ENCODE measurements around the gene ABCC9.

ABCC9 gene

DNA sequence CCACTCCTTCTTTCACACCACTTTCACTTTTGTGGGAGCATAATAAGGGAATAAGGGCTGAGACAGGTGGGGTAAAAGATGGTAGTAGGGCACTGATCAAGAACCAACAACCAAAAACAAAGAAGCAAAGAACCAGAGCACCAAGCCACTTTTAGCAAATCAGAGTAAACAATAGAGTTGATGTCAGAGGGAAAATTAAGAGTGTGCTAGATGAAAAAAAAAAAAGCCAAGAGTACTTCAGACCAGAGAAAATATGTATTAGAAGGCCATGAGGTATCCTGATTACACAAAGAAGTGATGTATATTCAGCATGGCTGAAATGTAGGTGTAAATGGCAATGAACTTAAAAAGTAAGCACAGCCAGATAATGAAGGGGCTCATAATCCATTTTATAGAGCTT, 75.4 kb downstream of the ABCC9 start:
- Mint-ChIP-seq H3K4me3 (no peak overlapping the region), H3K27ac (no peak overlapping the region), H3K27me3 (ENCODE audit: low read depth) (no peaks in the 10 kb centered on the region), H3K9me3 (peaks cover 9% of the 10 kb centered on the region), H3K4me1 (peaks cover 8% of the 10 kb centered on the region), H3K36me3 (ENCODE audit: low read depth) (peaks cover 10% of the 10 kb centered on the region)
- TF ChIP-seq, protein P1, sequence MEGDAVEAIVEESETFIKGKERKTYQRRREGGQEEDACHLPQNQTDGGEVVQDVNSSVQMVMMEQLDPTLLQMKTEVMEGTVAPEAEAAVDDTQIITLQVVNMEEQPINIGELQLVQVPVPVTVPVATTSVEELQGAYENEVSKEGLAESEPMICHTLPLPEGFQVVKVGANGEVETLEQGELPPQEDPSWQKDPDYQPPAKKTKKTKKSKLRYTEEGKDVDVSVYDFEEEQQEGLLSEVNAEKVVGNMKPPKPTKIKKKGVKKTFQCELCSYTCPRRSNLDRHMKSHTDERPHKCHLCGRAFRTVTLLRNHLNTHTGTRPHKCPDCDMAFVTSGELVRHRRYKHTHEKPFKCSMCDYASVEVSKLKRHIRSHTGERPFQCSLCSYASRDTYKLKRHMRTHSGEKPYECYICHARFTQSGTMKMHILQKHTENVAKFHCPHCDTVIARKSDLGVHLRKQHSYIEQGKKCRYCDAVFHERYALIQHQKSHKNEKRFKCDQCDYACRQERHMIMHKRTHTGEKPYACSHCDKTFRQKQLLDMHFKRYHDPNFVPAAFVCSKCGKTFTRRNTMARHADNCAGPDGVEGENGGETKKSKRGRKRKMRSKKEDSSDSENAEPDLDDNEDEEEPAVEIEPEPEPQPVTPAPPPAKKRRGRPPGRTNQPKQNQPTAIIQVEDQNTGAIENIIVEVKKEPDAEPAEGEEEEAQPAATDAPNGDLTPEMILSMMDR (IDR thresholded peaks at IDR 0.05; ENCODE audit: unreplicated experiment in 3 of 3) = no peak

DNA sequence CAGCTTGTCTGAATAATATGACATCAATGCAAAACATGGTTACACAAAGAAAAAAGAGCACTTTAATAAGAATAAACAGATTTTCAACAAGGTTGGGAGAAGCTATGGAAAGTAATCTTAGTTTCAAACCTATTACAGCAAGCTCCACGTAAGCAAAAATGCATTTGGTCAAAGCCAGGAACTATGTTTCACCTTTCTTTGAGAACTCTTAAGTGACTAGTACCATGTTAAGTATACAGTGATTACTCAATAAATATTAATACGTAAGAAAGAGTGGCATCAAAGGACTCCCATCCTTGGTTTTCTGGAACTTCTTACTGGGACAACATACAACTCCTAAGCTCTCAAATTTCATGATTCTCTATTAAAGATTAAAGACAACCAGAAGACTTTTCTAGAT, 80.7 kb downstream of the ABCC9 start:
- Mint-ChIP-seq H3K4me1 (no peaks in the 10 kb centered on the region), H3K27ac (no peak overlapping the region), H3K27me3 (ENCODE audit: low read depth) (no peaks in the 10 kb centered on the region), H3K36me3 (ENCODE audit: low read depth) (no peaks in the 10 kb centered on the region), H3K4me3 (no peak overlapping the region), H3K9me3 (no peaks in the 10 kb centered on the region)
- TF ChIP-seq, protein P1 (IDR thresholded peaks at IDR 0.05; ENCODE audit: unreplicated experiment in 3 of 3) = no peak

DNA sequence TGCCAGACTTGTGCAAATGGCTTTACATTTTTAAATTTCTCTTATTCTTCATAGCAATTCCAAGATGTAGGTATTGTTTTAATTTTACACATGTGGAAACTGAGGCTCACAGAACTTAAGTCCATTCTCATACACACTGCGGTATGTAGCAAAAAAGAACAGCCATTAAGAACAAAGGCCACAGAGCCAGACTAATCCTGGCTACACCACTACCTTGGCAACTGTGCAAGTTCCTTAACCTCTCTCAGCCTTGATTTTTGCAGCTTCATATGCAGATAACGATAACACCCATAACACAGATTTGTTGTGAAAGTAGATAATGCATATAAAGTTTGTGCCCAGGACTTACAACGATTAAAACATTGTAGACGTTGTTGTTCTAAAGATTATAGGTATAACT, 81.1 kb downstream of the ABCC9 start:
- H3K4me1 Mint-ChIP-seq = no peaks in the 10 kb centered on the region
- no peaks in the 10 kb centered on the region for H3K9me3 Mint-ChIP-seq
- no peaks in the 10 kb centered on the region for H3K27me3 Mint-ChIP-seq (ENCODE audit: low read depth)
- TF ChIP-seq, protein P1 (IDR thresholded peaks at IDR 0.05; ENCODE audit: unreplicated experiment in 3 of 3) = no peak
- no peak overlapping the region for H3K27ac Mint-ChIP-seq
- no peak overlapping the region for H3K4me3 Mint-ChIP-seq
- no peaks in the 10 kb centered on the region for H3K36me3 Mint-ChIP-seq (ENCODE audit: low read depth)

DNA sequence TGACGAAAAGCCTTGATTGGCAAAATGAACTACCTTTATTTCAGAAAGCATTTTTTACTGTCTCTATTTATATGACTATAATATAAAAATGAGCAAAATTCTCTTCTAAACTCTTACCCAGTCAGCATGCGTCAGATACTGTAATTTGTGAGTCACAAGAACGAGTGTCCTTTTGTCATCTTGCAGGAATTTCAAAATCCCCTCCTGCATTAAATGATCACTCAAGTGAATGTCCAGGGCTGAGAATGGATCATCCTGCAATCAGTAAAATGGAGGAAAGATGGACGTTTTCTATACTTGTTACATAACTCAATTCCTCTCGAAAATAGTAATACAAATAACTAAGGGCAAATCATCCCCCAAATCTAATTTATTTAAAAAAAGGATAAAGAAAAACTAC, 89.0 kb downstream of the ABCC9 start:
- TF ChIP-seq, protein P1 (IDR thresholded peaks at IDR 0.05; ENCODE audit: unreplicated experiment in 3 of 3) = no peak
- Mint-ChIP-seq H3K36me3 (ENCODE audit: low read depth) (no peaks in the 10 kb centered on the region), H3K4me3 (no peak overlapping the region), H3K9me3 (no peaks in the 10 kb centered on the region), H3K4me1 (peaks cover 11% of the 10 kb centered on the region), H3K27ac (no peak overlapping the region), H3K27me3 (ENCODE audit: low read depth) (no peaks in the 10 kb centered on the region)

DNA sequence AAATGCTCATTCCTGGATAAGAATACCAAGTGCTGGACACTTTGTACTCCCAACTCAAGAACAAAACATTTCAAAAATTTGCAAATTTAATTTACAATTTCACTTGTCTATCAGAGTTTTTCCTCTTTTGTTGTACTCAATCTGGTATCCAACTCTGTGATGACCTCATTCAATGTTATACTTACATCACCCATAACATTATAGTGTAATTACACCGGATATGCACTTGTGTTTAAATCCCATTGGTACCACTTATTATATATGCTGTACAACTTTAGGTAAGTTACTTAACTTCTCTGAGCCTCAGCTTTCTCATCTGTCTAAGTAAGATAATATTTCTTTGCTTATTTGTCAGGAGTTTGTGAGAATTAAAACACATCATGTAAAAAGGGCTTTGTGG, 90.1 kb downstream of the ABCC9 start:
- H3K27ac Mint-ChIP-seq = no peak overlapping the region
- H3K9me3 Mint-ChIP-seq = no peaks in the 10 kb centered on the region
- no peaks in the 10 kb centered on the region for H3K27me3 Mint-ChIP-seq (ENCODE audit: low read depth)
- no peaks in the 10 kb centered on the region for H3K36me3 Mint-ChIP-seq (ENCODE audit: low read depth)
- no peak overlapping the region for H3K4me3 Mint-ChIP-seq
- peaks cover 11% of the 10 kb centered on the region for H3K4me1 Mint-ChIP-seq
- TF ChIP-seq, protein P1 (IDR thresholded peaks at IDR 0.05; ENCODE audit: unreplicated experiment in 3 of 3) = no peak

DNA sequence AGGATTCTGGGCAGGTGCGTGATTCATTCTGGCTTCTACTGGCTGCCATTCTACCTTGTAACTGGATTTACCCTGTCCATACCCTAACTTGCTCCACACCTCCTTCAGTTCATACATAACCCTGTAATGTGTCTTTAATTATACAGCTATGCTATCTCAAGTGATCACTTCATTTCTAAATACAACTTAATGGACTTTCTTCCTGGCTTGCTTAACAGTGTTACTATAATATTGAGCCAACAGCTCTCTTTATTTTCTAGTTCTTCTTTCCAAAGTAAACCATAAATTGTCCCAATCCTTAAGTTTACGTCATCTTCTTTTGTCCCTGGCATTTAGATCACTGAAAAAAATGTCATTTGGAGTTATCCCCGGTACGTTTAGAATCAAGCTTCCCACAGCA, 90.8 kb downstream of the ABCC9 start:
- no peaks in the 10 kb centered on the region for H3K27me3 Mint-ChIP-seq (ENCODE audit: low read depth)
- H3K27ac Mint-ChIP-seq = no peak overlapping the region
- H3K9me3 Mint-ChIP-seq = no peaks in the 10 kb centered on the region
- H3K4me3 Mint-ChIP-seq = no peak overlapping the region
- no peaks in the 10 kb centered on the region for H3K36me3 Mint-ChIP-seq (ENCODE audit: low read depth)
- H3K4me1 Mint-ChIP-seq = peaks cover 11% of the 10 kb centered on the region
- TF ChIP-seq, protein P1 (IDR thresholded peaks at IDR 0.05; ENCODE audit: unreplicated experiment in 3 of 3) = no peak
